ENCODE results near the gene RHOBTB1. TPM values are rescaled to one million over a fixed set of nuclear protein-coding genes. Genes with fewer than 3 reads are reported as not detected.

RHOBTB1 gene
- total RNA-seq, 2 experiments from 2014 or later = 0.05 TPM; not detected in 1

- CTCF ChIA-PET = no interaction called here
Measured at GRCh38 chr10:60903096-60903495, 40.9 kb downstream of the RHOBTB1 start.

GRCh38 chr10:60901561-60902235, 42.3 kb downstream of the RHOBTB1 start:
- Mint-ChIP-seq H3K9me3 (no peaks in the 10 kb centered on the region), H3K36me3 (ENCODE audit: low read depth) (no peaks in the 10 kb centered on the region), H3K4me3 (no peak overlapping the region), H3K27ac (no peak overlapping the region), H3K4me1 (no peaks in the 10 kb centered on the region), H3K27me3 (peaks cover 4% of the 10 kb centered on the region)
- POLR2A ChIA-PET = no interaction called here
- CTCF ChIA-PET = no interaction called here
- no peak for DNase-seq

More at GRCh38 chr10:60903096-60903495, 40.9 kb downstream of the RHOBTB1 start:
- no peaks in the 10 kb centered on the region for H3K4me1 Mint-ChIP-seq
- POLR2A ChIA-PET = no interaction called here
- H3K27me3 Mint-ChIP-seq = peaks cover 2% of the 10 kb centered on the region
- no peak for DNase-seq
- no peaks in the 10 kb centered on the region for H3K36me3 Mint-ChIP-seq (ENCODE audit: low read depth)
- no peaks in the 10 kb centered on the region for H3K9me3 Mint-ChIP-seq
- H3K4me3 Mint-ChIP-seq = no peak overlapping the region
- no peak overlapping the region for H3K27ac Mint-ChIP-seq

GRCh38 chr10:60899266-60899665, 44.7 kb downstream of the RHOBTB1 start:
- Mint-ChIP-seq H3K27ac (no peak overlapping the region), H3K4me3 (no peak overlapping the region), H3K9me3 (no peaks in the 10 kb centered on the region), H3K4me1 (no peaks in the 10 kb centered on the region), H3K36me3 (ENCODE audit: low read depth) (no peaks in the 10 kb centered on the region), H3K27me3 (peaks cover 5% of the 10 kb centered on the region)
- no peak for DNase-seq
- ChIA-PET POLR2A (no interaction called here), CTCF (no interaction called here)

GRCh38 chr10:60898321-60898720, 45.7 kb downstream of the RHOBTB1 start:
- Mint-ChIP-seq H3K4me3 (no peak overlapping the region), H3K27ac (no peak overlapping the region), H3K36me3 (ENCODE audit: low read depth) (no peaks in the 10 kb centered on the region), H3K9me3 (no peaks in the 10 kb centered on the region), H3K4me1 (no peaks in the 10 kb centered on the region), H3K27me3 (peaks cover 5% of the 10 kb centered on the region)
- POLR2A ChIA-PET = no interaction called here
- no peak for DNase-seq
- CTCF ChIA-PET = no interaction called here

GRCh38 chr10:60896810-60897209, 47.2 kb downstream of the RHOBTB1 start:
- POLR2A ChIA-PET = no interaction called here
- no peaks in the 10 kb centered on the region for H3K4me1 Mint-ChIP-seq
- H3K9me3 Mint-ChIP-seq = no peaks in the 10 kb centered on the region
- CTCF ChIA-PET = no interaction called here
- H3K27ac Mint-ChIP-seq = no peak overlapping the region
- DNase-seq = no peak
- H3K36me3 Mint-ChIP-seq (ENCODE audit: low read depth) = no peaks in the 10 kb centered on the region
- H3K4me3 Mint-ChIP-seq = no peak overlapping the region
- peaks cover 7% of the 10 kb centered on the region for H3K27me3 Mint-ChIP-seq

GRCh38 chr10:60896033-60896432, 48.0 kb downstream of the RHOBTB1 start:
- no peaks in the 10 kb centered on the region for H3K9me3 Mint-ChIP-seq
- DNase-seq = no peak
- no peaks in the 10 kb centered on the region for H3K4me1 Mint-ChIP-seq
- ChIA-PET CTCF (no interaction called here), POLR2A (no interaction called here)
- H3K36me3 Mint-ChIP-seq (ENCODE audit: low read depth) = no peaks in the 10 kb centered on the region
- no peak overlapping the region for H3K27ac Mint-ChIP-seq
- H3K4me3 Mint-ChIP-seq = no peak overlapping the region
- H3K27me3 Mint-ChIP-seq = peaks cover 7% of the 10 kb centered on the region

- no peaks in the 10 kb centered on the region for H3K4me1 Mint-ChIP-seq
- no peak overlapping the region for H3K4me3 Mint-ChIP-seq
- H3K9me3 Mint-ChIP-seq = no peaks in the 10 kb centered on the region
- no peak for DNase-seq
- H3K27ac Mint-ChIP-seq = no peak overlapping the region
- no peaks in the 10 kb centered on the region for H3K36me3 Mint-ChIP-seq (ENCODE audit: low read depth)
- ChIA-PET POLR2A (no interaction called here), CTCF (no interaction called here)
- peaks cover 13% of the 10 kb centered on the region for H3K27me3 Mint-ChIP-seq
Measured at GRCh38 chr10:60894786-60895185, 49.2 kb downstream of the RHOBTB1 start.

GRCh38 chr10:60893231-60893630, 50.8 kb downstream of the RHOBTB1 start:
- Mint-ChIP-seq H3K36me3 (ENCODE audit: low read depth) (no peaks in the 10 kb centered on the region), H3K4me3 (no peak overlapping the region), H3K9me3 (no peaks in the 10 kb centered on the region), H3K4me1 (no peaks in the 10 kb centered on the region), H3K27me3 (peaks cover 13% of the 10 kb centered on the region), H3K27ac (no peak overlapping the region)
- ChIA-PET CTCF (no interaction called here), POLR2A (no interaction called here)
- no peak for DNase-seq

GRCh38 chr10:60892571-60892970, 51.4 kb downstream of the RHOBTB1 start:
- ChIA-PET CTCF (no interaction called here), POLR2A (no interaction called here)
- H3K9me3 Mint-ChIP-seq = no peaks in the 10 kb centered on the region
- H3K4me1 Mint-ChIP-seq = no peaks in the 10 kb centered on the region
- H3K27me3 Mint-ChIP-seq = peaks cover 13% of the 10 kb centered on the region
- no peaks in the 10 kb centered on the region for H3K36me3 Mint-ChIP-seq (ENCODE audit: low read depth)
- no peak overlapping the region for H3K4me3 Mint-ChIP-seq
- DNase-seq = no peak
- H3K27ac Mint-ChIP-seq = no peak overlapping the region

GRCh38 chr10:60890811-60891210, 53.2 kb downstream of the RHOBTB1 start:
- H3K4me1 Mint-ChIP-seq = no peaks in the 10 kb centered on the region
- no peak overlapping the region for H3K27ac Mint-ChIP-seq
- H3K4me3 Mint-ChIP-seq = no peak overlapping the region
- no peak for DNase-seq
- no peaks in the 10 kb centered on the region for H3K9me3 Mint-ChIP-seq
- POLR2A ChIA-PET = no interaction called here
- peaks cover 11% of the 10 kb centered on the region for H3K27me3 Mint-ChIP-seq
- no peaks in the 10 kb centered on the region for H3K36me3 Mint-ChIP-seq (ENCODE audit: low read depth)
- CTCF ChIA-PET = no interaction called here

- no peak for DNase-seq
- Mint-ChIP-seq H3K4me3 (no peak overlapping the region), H3K4me1 (no peaks in the 10 kb centered on the region), H3K9me3 (no peaks in the 10 kb centered on the region), H3K36me3 (ENCODE audit: low read depth) (no peaks in the 10 kb centered on the region), H3K27me3 (peaks cover 8% of the 10 kb centered on the region), H3K27ac (no peak overlapping the region)
- CTCF ChIA-PET = interaction anchor here (1.0 kb wide), 1 partner anchor 81 kb away, joined by 3 read pairs; no protein-coding TSS in a partner anchor
- POLR2A ChIA-PET = no interaction called here
Measured at GRCh38 chr10:60883187-60883586, 60.8 kb downstream of the RHOBTB1 start.

- H3K9me3 Mint-ChIP-seq = no peaks in the 10 kb centered on the region
- H3K4me1 Mint-ChIP-seq = no peaks in the 10 kb centered on the region
- no peak overlapping the region for H3K4me3 Mint-ChIP-seq
- no peak overlapping the region for H3K27ac Mint-ChIP-seq
- peaks cover 8% of the 10 kb centered on the region for H3K27me3 Mint-ChIP-seq
- ChIA-PET CTCF (no interaction called here), POLR2A (no interaction called here)
- no peaks in the 10 kb centered on the region for H3K36me3 Mint-ChIP-seq (ENCODE audit: low read depth)
- DNase-seq = no peak
Measured at GRCh38 chr10:60878224-60878623, 65.8 kb downstream of the RHOBTB1 start.

- no peaks in the 10 kb centered on the region for H3K9me3 Mint-ChIP-seq
- H3K36me3 Mint-ChIP-seq (ENCODE audit: low read depth) = no peaks in the 10 kb centered on the region
- ChIA-PET POLR2A (no interaction called here), CTCF (no interaction called here)
- H3K4me1 Mint-ChIP-seq = no peaks in the 10 kb centered on the region
- DNase-seq = no peak
- no peak overlapping the region for H3K27ac Mint-ChIP-seq
- H3K4me3 Mint-ChIP-seq = no peak overlapping the region
- H3K27me3 Mint-ChIP-seq = peaks cover 8% of the 10 kb centered on the region
Measured at GRCh38 chr10:60877777-60878120, 66.2 kb downstream of the RHOBTB1 start.

- CTCF ChIA-PET = no interaction called here
- POLR2A ChIA-PET = no interaction called here
- no peak overlapping the region for H3K27ac Mint-ChIP-seq
Measured at GRCh38 chr10:60877061-60877776, 66.8 kb downstream of the RHOBTB1 start.

More at GRCh38 chr10:60877061-60877776, 66.8 kb downstream of the RHOBTB1 start:
- Mint-ChIP-seq H3K27me3 (peaks cover 8% of the 10 kb centered on the region), H3K36me3 (ENCODE audit: low read depth) (no peaks in the 10 kb centered on the region), H3K4me3 (no peak overlapping the region), H3K4me1 (no peaks in the 10 kb centered on the region), H3K9me3 (no peaks in the 10 kb centered on the region)
- no peak for DNase-seq
